ENCODE results near the gene HIC2. TPM values are rescaled to one million over a fixed set of nuclear protein-coding genes. Genes with fewer than 3 reads are reported as not detected.
"Not testable (repeated sequence)": the region's sequence is repeated elsewhere in the genome, so short reads cannot be mapped to it uniquely, and the experiment has no call there.

The HIC2 gene
- polyA plus RNA-seq, 3 donors, result 9.7 to 13.2 (median 11.4) TPM

DNA sequence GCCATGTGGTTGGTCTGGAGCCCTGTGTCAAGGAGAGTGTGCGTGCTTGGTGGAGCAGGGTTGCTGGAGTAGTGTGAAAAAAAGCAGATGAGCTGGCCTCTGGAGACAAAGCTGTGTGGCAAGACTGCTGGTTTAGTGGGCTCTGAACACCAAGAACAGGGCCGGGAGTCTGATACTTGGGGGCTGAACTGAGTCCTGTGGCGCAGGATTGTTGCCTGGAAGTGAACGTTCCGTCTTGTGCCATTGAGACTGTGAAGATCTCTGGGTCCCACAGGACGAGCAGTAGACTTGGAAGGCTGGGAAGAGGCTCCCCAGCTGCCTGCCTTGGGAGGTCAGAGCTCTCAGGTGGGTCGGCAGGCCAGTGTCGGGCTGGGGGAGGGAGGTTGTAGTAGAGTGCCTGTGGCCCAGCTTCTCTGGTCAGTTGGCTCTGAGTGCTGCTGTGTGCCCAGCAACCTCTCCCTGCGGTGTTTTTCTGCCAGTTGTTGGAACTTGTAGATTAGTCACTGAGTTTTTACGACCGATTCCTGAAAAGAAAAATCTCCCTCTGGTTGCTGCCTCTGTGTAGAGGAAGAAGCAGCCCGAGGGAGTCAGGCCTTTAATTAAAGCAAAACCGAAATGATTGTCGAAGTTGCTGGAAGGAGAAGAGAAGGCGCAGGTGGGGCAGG, 1.9 kb downstream of the HIC2 start:
- not testable (repeated sequence) for DNase-seq

DNA sequence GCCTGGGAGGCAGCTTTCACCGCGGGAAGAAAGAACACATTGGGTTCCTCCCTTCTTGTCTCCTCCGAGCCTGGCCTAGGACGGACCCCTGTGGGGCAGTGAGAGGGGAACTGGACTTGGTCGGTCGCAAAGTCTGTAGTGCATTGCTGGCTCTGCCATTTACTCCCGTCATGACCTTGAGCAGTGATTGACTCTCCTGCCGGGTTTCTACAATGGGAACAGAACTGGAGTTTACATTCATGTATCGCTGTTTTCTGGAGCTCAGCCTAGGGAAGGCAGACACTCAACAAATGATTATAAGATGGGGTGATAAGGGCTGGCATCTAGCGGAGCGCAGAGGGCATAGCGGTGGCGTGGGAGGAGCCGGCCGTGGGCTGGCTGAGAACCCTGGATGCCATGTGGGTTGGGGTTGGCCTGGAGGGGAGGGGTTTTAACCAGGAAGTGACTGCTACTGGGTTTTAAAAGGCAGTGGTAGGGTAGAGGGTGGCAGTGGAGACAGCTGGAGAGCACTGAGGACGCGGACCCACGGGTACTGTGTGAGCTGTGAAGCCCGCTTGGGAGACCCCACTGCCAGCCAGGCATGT, 3.1 kb downstream of the HIC2 start:
- not testable (repeated sequence) for DNase-seq

DNA sequence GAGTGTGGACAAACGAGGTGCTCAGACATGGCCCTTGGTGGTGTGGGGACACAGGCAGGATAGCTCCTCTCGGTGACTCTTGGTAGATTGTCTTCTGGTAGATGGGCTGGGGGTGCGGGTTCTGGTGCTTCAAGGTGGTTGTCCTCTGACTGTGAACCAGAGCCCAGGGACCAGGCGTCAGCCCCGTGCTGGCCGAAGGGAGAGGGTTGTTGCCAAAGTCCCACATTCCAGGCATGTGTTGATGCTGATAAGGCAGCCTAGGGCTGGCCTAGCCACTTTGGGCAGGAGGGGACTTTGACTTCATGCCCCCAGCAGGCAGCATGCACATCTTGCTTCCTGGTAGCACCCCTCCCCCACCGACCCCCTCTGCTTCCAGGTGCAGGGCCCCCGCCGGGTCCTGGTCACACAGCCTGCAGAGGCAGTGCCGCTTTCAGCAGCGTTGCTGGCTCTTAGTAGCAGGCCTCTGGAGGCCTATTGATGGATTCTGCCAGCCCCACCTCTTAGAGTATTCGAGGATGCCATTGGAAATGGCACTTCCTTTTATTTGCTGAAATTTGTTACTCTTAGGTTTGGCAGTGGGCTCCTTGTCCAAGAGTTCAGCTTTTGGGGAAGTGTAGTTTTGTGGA, 7.0 kb downstream of the HIC2 start:
- not testable (repeated sequence) for DNase-seq

GRCh38 chr22:21434378-21435233, 17.4 kb downstream of the HIC2 start:
- not testable (repeated sequence) for DNase-seq

DNA sequence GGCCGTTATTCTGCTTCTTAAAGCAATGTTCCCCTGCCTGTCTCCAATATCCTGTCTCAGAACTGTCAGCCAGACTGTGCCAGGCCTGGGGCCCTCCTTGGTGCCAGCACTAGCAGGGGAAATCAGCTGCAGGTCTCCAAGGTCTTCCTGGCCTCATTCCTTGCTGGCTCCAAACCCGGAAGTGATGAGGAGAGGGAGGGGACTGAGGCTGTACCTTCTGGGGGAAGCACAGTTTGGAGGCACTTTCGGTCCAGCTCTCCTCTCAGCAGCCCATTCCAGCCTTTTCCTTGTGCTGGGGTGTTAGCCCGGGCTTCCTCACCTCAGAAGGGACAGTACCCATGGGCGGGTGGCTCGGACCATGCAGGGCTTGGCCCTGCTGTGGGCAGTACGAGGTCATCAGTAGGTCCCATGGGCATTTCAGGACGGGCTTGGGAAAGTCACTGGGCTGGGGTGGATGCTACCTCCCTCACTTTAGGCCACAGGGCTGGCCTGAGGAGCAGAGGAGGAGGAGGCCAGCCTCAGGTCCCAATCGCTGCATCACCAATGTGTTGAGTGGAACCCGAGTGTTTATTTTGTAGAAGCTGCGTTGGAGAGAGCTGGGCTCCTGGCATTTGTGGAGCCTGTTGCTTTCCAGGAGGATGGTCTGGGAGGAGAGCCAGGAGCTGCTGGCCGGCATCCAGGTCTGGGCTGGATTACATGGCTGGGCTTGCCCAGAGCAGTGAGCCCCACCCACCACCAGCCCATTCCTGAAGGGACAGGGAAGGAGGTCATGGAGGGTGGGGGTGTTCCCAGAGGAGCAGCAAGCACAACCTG, 19.0 kb downstream of the HIC2 start:
- not testable (repeated sequence) for DNase-seq

DNA sequence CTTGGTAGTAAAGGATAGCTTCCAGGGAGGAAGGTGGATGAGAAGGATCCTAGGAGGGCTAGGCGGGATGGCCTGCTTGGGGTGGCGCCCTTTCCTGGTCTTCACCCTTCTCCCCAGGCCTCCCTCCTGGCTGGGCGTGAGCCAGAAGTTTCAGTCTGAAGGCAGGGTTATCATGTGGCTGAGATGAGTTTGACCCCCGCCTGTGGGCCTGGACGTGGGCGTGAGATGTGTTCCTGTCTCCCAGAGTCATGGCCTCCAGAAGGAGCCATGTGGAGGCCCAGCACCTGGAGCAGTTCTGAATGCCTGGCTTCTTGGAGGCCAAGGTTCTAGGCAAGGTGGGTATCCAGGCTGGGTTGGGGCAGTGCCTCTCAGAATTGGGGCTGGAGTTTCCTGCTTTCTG, 20.8 kb downstream of the HIC2 start:
- not testable (repeated sequence) for DNase-seq

DNA sequence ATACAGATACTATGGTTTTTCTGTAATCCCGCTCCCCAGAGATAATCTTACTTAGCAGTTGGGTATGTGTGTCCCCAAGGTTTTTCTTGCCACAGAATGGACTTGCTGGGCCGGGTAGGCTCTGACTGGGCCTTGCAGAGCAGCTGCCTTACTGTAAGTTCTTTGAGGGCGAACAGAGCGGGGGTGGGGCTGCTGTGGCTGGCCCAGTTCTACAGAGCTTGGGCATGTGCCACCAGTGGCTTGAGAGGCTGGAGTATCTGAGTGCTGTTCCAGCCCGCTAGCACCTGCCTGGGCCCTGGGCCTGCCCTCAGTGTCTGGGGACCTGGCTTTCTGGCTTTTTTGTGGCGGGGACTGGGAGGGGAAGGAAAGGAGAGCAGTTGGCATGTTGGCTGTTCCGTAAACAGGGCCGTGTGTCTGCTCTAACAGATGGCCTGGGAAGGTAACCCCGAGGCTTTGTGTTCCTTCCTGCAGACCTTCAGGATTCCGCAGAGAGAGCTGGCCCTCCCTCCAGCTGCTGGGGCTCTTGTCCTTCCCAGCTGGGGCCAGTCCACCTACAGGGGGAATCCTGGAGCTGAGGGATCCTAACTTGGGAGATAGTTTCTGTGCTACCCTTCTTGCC, 23.0 kb downstream of the HIC2 start:
- not testable (repeated sequence) for DNase-seq

- DNase-seq, result not testable (repeated sequence)
Observed at GRCh38 chr22:21440676-21441075, 23.5 kb downstream of the HIC2 start.

DNA sequence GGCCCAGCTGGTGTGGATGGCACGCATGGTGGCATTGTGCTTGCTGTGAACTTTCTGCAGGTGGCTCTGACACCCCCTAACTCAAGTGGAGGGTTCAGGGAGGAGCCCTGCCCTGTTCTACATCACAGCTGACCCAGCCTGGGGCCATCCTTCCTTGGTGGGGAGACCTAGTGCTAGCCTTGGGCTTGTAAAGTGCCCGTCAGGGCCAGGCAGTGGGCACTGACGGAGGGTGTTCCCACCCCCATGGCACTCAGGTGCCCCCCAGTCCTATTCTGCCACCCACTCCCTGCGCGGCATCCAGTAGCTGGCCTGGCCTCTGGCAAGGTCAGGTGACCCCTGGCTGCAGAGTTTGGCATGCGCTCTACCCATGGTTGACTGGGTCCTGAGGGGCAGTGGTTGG, 24.0 kb downstream of the HIC2 start:
- not testable (repeated sequence) for DNase-seq

DNA sequence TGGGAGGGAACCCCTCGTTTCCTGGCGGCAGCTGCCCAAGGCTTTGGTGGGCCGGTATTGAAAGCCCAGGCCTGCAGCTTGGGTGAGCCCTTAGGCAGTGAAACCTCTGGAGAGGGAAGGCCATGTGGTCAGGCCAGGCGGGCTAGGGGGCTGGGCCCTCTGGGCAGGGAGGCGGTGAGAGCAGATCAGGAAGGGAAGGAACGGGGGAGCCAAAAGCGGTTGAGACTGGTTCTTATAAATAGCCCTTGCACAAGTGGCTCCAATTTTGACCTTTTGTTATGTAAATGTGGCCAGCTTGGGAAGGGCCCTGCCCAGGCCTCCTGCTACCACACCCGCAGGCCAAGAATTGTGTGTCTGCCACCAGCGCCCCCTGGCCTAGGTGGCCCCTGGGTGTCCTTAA, 25.0 kb downstream of the HIC2 start:
- DNase-seq, result not testable (repeated sequence)

GRCh38 chr22:21442646-21443045, 25.5 kb downstream of the HIC2 start:
- DNase-seq, result not testable (repeated sequence)

- DNase-seq, result no peak
Observed at GRCh38 chr22:21443057-21443734, 26.0 kb downstream of the HIC2 start.

DNA sequence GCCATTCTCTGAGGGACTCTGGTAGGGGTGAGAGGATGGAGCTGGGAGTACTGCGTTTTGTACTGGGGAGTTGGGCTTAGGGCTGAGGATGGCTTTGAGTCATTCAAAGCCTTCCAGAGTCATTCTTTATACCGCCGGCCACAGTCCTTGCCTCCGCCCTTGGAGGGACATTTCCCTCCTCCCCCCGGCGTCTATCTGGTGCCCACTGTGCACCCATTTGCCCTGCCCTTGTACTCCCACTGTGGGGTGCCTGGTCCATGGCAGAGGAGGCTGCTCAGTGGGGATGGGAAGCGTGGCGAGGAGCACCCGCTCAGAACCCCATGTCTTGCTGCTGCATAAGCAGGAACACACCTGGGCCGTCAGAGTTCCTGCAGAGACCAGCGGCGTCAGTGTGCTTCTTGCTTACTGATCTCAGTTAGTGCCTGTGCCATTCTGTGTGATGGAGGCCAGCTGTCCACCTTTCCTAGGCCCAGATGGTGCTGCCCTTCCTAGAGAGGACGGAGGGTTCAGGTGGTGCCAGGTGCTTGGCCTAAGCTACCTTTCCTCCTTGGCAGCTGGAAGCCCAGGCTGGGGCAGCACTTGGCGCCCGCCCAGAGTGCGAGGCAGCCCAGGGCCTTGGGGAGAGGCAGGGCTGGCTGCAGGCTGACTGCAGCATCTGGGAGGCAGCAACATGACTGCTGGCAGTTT, 26.7 kb downstream of the HIC2 start:
- DNase-seq, result no peak

- DNase-seq, result no peak
Observed at GRCh38 chr22:21444701-21445436, 27.7 kb downstream of the HIC2 start.

- no peak for DNase-seq
Observed at GRCh38 chr22:21445437-21446127, 28.4 kb downstream of the HIC2 start.

- DNase-seq, result no peak
Observed at GRCh38 chr22:21446128-21446826, 29.1 kb downstream of the HIC2 start.

DNA sequence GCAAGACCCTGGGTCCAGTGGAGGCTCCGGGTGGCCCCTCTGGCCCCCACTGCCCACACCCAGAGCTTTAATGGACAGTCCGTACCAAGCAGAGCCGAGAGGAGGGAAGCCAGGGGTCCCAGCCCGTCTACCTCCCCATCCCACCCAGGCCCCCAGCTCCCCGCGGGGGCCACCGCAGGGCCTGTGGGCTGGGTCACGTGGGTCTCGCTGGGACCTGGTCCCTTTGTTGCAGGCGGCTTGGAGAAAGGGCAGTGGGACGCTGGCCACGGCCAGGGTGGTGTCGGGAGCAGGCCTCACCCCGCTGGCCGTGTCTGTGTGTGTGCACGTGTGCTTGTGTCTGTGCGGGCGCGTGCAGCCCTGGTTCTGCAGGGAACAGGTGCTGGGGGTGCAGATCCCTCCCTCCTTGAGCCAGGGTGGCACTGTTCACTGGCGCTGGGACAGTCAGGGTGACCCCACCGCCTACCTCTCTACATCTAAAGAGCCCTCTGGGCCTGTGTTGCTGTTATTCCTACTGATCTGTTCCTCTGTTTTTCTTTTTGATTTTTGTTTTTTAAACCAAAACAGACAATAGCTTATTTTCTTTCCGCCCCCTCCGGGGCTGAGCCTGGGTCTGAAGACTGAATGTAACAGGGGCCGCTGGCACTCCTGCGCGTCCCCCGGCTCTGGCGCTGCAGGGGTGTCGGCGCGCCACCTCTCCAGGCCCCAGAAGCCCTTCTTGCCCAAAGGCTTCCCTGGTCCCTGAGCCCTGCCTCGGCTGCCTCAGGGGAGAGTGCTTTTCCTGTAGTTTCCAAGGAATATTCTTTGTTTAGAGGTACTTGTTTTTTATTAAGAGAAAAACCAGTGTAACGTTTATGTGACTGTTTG, 29.9 kb downstream of the HIC2 start:
- no peak for DNase-seq
